ENCODE results near the gene IDE. TPM values are rescaled to one million over a fixed set of nuclear protein-coding genes. Genes with fewer than 3 reads are reported as not detected.
A peak's percentile ranks its signal among the peaks of the same experiment; 100 is the strongest.

Gene IDE
- total and polyA plus RNA-seq, 2 experiments from 2014 or later = 18.6 to 26.4 TPM

GRCh38 chr10:92530891-92531535 is 42.9 kb downstream of the IDE start:
- no peak for TF ChIP-seq EZH2phosphoT487 (IDR thresholded peaks at IDR 0.05; ENCODE audit: insufficient read depth, low read depth)
- no peak for TF ChIP-seq EZH2 (IDR thresholded peaks at IDR 0.05; ENCODE audit: insufficient read depth, poor library complexity, severe bottlenecking)
- Histone ChIP-seq H3K27ac (no peak overlapping the region), H3F3A (ENCODE audit: insufficient read depth) (no peaks in the 10 kb centered on the region), H3K27me3 (replicated peaks; ENCODE audit: insufficient read depth) (no peaks in the 10 kb centered on the region), H3K79me2 (ENCODE audit: insufficient read depth) (no peaks in the 10 kb centered on the region), H3K4me1 (ENCODE audit: insufficient read depth) (no peaks in the 10 kb centered on the region; the same call in 1 of the 2 replicates), H3K4me2 (ENCODE audit: unreplicated experiment) (no peak overlapping the region), H2AFZ (no peak overlapping the region), H4K20me1 (ENCODE audit: insufficient read depth) (no peaks in the 10 kb centered on the region), H3K4me3 (no peak overlapping the region), H3K36me3 (ENCODE audit: low read depth) (peaks cover 17% of the 10 kb centered on the region), H3K9ac (no peak overlapping the region), H3K9me3 (ENCODE audit: low read depth) (no peaks in the 10 kb centered on the region), H3K9me2 (ENCODE audit: insufficient read depth) (no peaks in the 10 kb centered on the region)
- WGBS, 2 experiments (ENCODE audit: low coverage in 1 of 2, low lambda C conversion rate in 2 of 2, missing lambda C conversion rate in 2 of 2) = 92 to 98% methylated on average over 2 of the region's 2 CpGs
- in situ Hi-C loops (cut with MboI) = no loop called here
- DNase-seq = no peak

- Histone ChIP-seq H3K9ac (no peak overlapping the region), H3K36me3 (ENCODE audit: low read depth) (peaks cover 14% of the 10 kb centered on the region)
- TF ChIP-seq EZH2 (IDR thresholded peaks at IDR 0.05; ENCODE audit: insufficient read depth, poor library complexity, severe bottlenecking) (no peak), EZH2phosphoT487 (IDR thresholded peaks at IDR 0.05; ENCODE audit: insufficient read depth, low read depth) (no peak)
Observed at GRCh38 chr10:92530421-92530820, 43.5 kb downstream of the IDE start.

GRCh38 chr10:92527716-92528115 is 46.2 kb downstream of the IDE start:
- Histone ChIP-seq H3K79me2 (ENCODE audit: insufficient read depth) (no peaks in the 10 kb centered on the region), H3K4me2 (ENCODE audit: unreplicated experiment) (no peak overlapping the region), H3K4me3 (no peak overlapping the region), H3F3A (ENCODE audit: insufficient read depth) (no peaks in the 10 kb centered on the region), H3K9ac (no peak overlapping the region), H3K9me2 (ENCODE audit: insufficient read depth) (no peaks in the 10 kb centered on the region), H2AFZ (no peak overlapping the region), H3K27me3 (replicated peaks; ENCODE audit: insufficient read depth) (no peaks in the 10 kb centered on the region), H3K36me3 (ENCODE audit: low read depth) (peaks cover 4% of the 10 kb centered on the region), H4K20me1 (ENCODE audit: insufficient read depth) (no peaks in the 10 kb centered on the region), H3K9me3 (ENCODE audit: low read depth) (no peaks in the 10 kb centered on the region), H3K27ac (no peak overlapping the region), H3K4me1 (ENCODE audit: insufficient read depth) (no peaks in the 10 kb centered on the region; the same call in 1 of the 2 replicates)
- WGBS, 2 experiments (ENCODE audit: low coverage in 1 of 2, low lambda C conversion rate in 2 of 2, missing lambda C conversion rate in 2 of 2) = 92 to 95% methylated on average over 11 of the region's 11 CpGs
- in situ Hi-C loops (cut with MboI) = loop anchor here (10.0 kb wide), 1 partner anchor 347 kb away; no protein-coding TSS in a partner anchor
- TF ChIP-seq EZH2phosphoT487 (IDR thresholded peaks at IDR 0.05; ENCODE audit: insufficient read depth, low read depth) (no peak), EZH2 (IDR thresholded peaks at IDR 0.05; ENCODE audit: insufficient read depth, poor library complexity, severe bottlenecking) (no peak)
- no peak for DNase-seq

More at GRCh38 chr10:92530421-92530820, 43.5 kb downstream of the IDE start:
- in situ Hi-C loops (cut with MboI) = no loop called here
- 53 to 55% methylated on average over 1 of the region's 1 CpG for WGBS, 2 experiments (ENCODE audit: low coverage in 1 of 2, low lambda C conversion rate in 2 of 2, missing lambda C conversion rate in 2 of 2)
- no peak overlapping the region for H2AFZ ChIP-seq
- no peak overlapping the region for H3K4me3 ChIP-seq
- H3K9me3 ChIP-seq (ENCODE audit: low read depth) = no peaks in the 10 kb centered on the region
- no peaks in the 10 kb centered on the region for H3F3A ChIP-seq (ENCODE audit: insufficient read depth)
- H3K79me2 ChIP-seq (ENCODE audit: insufficient read depth) = no peaks in the 10 kb centered on the region
- H3K27ac ChIP-seq = no peak overlapping the region
- no peaks in the 10 kb centered on the region for H4K20me1 ChIP-seq (ENCODE audit: insufficient read depth)
- H3K4me2 ChIP-seq (ENCODE audit: unreplicated experiment) = no peak overlapping the region
- no peaks in the 10 kb centered on the region for H3K9me2 ChIP-seq (ENCODE audit: insufficient read depth)
- DNase-seq = peak; percentile 3
- H3K4me1 ChIP-seq (ENCODE audit: insufficient read depth) = no peaks in the 10 kb centered on the region; the same call in 1 of the 2 replicates
- no peaks in the 10 kb centered on the region for H3K27me3 ChIP-seq (replicated peaks; ENCODE audit: insufficient read depth)

GRCh38 chr10:92523639-92524038 is 50.3 kb downstream of the IDE start:
- Histone ChIP-seq H3K4me2 (ENCODE audit: unreplicated experiment) (no peak overlapping the region), H3K36me3 (ENCODE audit: low read depth) (no peaks in the 10 kb centered on the region), H3K27ac (no peak overlapping the region), H3K79me2 (ENCODE audit: insufficient read depth) (no peaks in the 10 kb centered on the region), H4K20me1 (ENCODE audit: insufficient read depth) (no peaks in the 10 kb centered on the region), H3F3A (ENCODE audit: insufficient read depth) (peaks cover 2% of the 10 kb centered on the region; the same call in 1 of the 2 replicates), H3K4me3 (no peak overlapping the region), H3K9me3 (ENCODE audit: low read depth) (no peaks in the 10 kb centered on the region), H3K9me2 (ENCODE audit: insufficient read depth) (no peaks in the 10 kb centered on the region), H3K27me3 (replicated peaks; ENCODE audit: insufficient read depth) (no peaks in the 10 kb centered on the region), H2AFZ (no peak overlapping the region), H3K4me1 (ENCODE audit: insufficient read depth) (no peaks in the 10 kb centered on the region), H3K9ac (no peak overlapping the region)
- in situ Hi-C loops (cut with MboI) = loop anchor here (10.0 kb wide), 1 partner anchor 351 kb away; no protein-coding TSS in a partner anchor
- TF ChIP-seq EZH2 (IDR thresholded peaks at IDR 0.05; ENCODE audit: insufficient read depth, poor library complexity, severe bottlenecking) (no peak), EZH2phosphoT487 (IDR thresholded peaks at IDR 0.05; ENCODE audit: insufficient read depth, low read depth) (no peak)
- DNase-seq = no peak
- 95 to 99% methylated on average over 3 of the region's 3 CpGs for WGBS, 2 experiments (ENCODE audit: low coverage in 1 of 2, low lambda C conversion rate in 2 of 2, missing lambda C conversion rate in 2 of 2)

Measured in GM23248 (cell line).